ENCODE results near the gene TAF11L4. TPM values are rescaled to one million over a fixed set of nuclear protein-coding genes. Genes with fewer than 3 reads are reported as not detected.
"Not testable (repeated sequence)": the region's sequence is repeated elsewhere in the genome, so short reads cannot be mapped to it uniquely, and the experiment has no call there.

TAF11L4 gene
- total RNA-seq = not detected

DNA sequence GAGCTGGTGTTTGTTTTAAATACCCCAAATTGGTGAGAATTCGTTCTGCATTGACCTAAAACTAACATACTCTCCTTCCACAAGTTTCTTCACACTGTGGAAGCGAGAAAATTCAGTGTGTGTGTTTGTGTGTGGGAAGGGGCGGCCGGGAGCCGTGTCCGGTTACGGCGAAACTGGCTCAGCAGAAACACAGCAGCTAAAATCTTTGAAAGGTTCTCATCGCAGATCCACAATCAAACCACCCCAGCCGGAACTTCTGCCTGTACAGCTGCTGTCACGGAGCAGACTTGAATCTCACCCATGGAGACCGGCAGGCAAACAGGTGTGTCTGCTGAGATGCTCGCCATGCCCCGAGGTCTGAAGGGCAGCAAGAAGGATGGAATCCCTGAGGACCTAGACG lies at the start of gene TAF11L4:
Gene TAF11L4 (plus strand): TSS at position 301 of the 400 bp plus-strand sequence.
- H3K4me1 ChIP-seq; H3K27ac ChIP-seq; DNase-seq; intact Hi-C loops (cut with DNase I); H3K27me3 ChIP-seq; H3K4me3 ChIP-seq (replicated peaks in 1 of 3); H3K9me3 ChIP-seq; H3K36me3 ChIP-seq: not testable (repeated sequence)
- no CpG with 5 or more reads among the region's 15 CpGs for WGBS, 2 donors

DNA sequence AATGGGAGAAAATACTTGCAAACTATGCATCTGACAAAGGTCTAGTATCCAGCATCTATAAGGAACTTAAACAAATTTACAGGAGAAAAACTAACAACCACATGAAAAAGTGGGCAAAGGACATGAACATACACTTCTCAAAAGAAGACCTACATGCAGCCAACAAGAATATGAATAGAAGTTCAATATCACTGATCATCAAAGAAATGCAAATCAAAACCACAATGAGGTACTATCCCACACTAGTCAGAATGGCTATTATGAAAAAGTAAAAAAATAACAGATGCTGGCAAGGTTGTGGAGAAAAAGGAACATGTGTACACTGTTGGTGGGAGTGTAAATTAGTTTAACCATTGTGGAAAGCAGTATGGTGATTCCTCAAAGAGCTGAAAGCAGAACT lies 46.5 kb upstream of the TAF11L4 start:
- H3K4me1 ChIP-seq; H3K9me3 ChIP-seq; H3K36me3 ChIP-seq; DNase-seq; H3K4me3 ChIP-seq (replicated peaks in 1 of 3); H3K27ac ChIP-seq; intact Hi-C loops (cut with DNase I); H3K27me3 ChIP-seq: not testable (repeated sequence)

DNA sequence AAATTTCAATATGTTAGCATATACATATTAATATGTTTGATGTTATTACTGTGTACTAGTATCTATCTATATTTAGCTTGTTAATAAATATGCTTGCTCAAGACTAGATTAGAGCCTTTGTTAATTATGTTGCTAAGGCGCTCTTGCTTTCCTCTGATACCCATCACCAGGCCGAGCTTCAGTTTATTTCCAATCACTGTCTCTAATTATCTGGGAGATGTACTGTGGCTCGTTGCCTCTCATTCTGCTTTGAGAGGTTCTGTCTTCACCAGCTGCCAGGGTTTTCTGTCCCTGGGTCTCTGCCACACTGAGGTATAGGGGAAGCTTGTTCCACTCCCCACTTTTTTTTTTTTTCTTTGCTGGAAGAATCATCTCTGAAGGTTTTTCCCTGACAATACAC lies 44.6 kb upstream of the TAF11L4 start:
- H3K9me3 ChIP-seq = no peaks in the 10 kb centered on the region
- H3K27me3 ChIP-seq = no peaks in the 10 kb centered on the region
- H3K4me1 ChIP-seq = no peaks in the 10 kb centered on the region
- no peak for DNase-seq
- WGBS, 2 donors = 58 to 67% methylated on average over 3 of the region's 3 CpGs
- intact Hi-C loops (cut with DNase I) = no loop called here
- H3K27ac ChIP-seq = no peak overlapping the region
- H3K36me3 ChIP-seq = no peaks in the 10 kb centered on the region
- H3K4me3 ChIP-seq (replicated peaks in 1 of 3) = no peak overlapping the region
- TF ChIP-seq POLR2A (IDR thresholded peaks at IDR 0.05) = no peak
- TF ChIP-seq, protein P1, sequence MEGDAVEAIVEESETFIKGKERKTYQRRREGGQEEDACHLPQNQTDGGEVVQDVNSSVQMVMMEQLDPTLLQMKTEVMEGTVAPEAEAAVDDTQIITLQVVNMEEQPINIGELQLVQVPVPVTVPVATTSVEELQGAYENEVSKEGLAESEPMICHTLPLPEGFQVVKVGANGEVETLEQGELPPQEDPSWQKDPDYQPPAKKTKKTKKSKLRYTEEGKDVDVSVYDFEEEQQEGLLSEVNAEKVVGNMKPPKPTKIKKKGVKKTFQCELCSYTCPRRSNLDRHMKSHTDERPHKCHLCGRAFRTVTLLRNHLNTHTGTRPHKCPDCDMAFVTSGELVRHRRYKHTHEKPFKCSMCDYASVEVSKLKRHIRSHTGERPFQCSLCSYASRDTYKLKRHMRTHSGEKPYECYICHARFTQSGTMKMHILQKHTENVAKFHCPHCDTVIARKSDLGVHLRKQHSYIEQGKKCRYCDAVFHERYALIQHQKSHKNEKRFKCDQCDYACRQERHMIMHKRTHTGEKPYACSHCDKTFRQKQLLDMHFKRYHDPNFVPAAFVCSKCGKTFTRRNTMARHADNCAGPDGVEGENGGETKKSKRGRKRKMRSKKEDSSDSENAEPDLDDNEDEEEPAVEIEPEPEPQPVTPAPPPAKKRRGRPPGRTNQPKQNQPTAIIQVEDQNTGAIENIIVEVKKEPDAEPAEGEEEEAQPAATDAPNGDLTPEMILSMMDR (IDR thresholded peaks at IDR 0.05) = no peak

DNA sequence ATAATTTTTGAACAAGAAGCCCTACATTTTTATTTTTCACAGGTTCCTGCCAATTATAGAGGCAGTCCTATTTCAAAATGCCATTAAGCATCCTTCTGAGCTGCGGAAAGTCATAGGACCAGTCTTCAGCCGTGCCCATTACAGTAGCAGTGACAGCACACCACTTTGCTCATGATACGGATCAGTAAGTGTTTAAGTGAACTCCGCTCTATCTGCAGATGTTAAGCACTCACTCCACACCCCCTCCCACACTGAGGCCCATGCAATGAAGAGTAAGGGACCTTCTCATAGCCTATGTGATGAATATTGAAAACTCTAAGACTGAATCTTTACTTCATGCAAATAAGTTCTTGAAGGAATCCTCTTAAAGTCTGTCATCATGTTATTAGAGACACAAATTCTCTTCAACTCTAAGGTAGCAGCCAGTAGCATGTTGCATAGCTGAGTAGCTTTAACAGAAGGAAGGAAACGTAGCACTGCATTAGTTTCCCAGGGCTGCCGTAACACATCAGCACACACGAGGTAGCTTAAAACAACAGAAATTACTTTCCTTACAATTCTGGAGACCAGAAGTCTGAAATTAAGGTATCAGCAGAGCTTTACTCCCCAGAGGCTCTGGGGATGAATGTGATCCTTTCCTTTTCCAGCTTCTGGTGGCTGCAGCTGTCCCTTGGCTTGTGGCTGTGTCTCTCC lies 43.9 kb upstream of the TAF11L4 start:
- intact Hi-C loops (cut with DNase I) = no loop called here
- no peaks in the 10 kb centered on the region for H3K9me3 ChIP-seq
- H3K27ac ChIP-seq = no peak overlapping the region
- no peaks in the 10 kb centered on the region for H3K27me3 ChIP-seq
- H3K4me3 ChIP-seq (replicated peaks in 1 of 3) = no peak overlapping the region
- no peaks in the 10 kb centered on the region for H3K36me3 ChIP-seq
- WGBS, 2 donors = 28 to 34% methylated on average over 7 of the region's 7 CpGs
- H3K4me1 ChIP-seq = no peaks in the 10 kb centered on the region
- no peak for DNase-seq
- no peak for TF ChIP-seq POLR2A (IDR thresholded peaks at IDR 0.05)
- TF ChIP-seq, protein P1 (IDR thresholded peaks at IDR 0.05) = no peak

DNA sequence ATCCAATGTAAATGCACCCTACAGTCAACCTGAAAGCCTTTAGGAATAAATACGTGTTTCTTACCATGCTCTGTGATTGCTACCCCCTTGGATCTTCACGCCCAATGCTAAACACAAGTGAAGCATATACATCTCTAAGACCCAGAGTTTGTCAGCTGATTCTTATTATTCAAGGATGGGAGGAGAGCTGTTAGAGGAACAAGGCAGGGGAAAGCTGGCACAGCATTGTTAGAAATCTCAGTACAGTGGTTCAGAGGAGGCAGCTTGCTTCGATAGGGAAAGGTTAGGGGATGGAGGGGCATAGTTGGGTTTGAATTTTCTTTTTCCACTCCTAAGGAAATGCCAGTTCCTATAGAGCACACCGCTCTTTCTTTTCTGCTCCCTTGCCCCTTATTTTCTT lies 40.2 kb upstream of the TAF11L4 start:
- intact Hi-C loops (cut with DNase I) = no loop called here
- no peaks in the 10 kb centered on the region for H3K9me3 ChIP-seq
- no peak overlapping the region for H3K4me3 ChIP-seq (replicated peaks in 1 of 3)
- H3K4me1 ChIP-seq = no peaks in the 10 kb centered on the region
- TF ChIP-seq, protein P1 (IDR thresholded peaks at IDR 0.05) = no peak
- TF ChIP-seq POLR2A (IDR thresholded peaks at IDR 0.05) = no peak
- no peak overlapping the region for H3K27ac ChIP-seq
- no peaks in the 10 kb centered on the region for H3K36me3 ChIP-seq
- no peaks in the 10 kb centered on the region for H3K27me3 ChIP-seq
- DNase-seq = no peak
- WGBS, 2 donors = 79 to 81% methylated on average over 4 of the region's 4 CpGs

DNA sequence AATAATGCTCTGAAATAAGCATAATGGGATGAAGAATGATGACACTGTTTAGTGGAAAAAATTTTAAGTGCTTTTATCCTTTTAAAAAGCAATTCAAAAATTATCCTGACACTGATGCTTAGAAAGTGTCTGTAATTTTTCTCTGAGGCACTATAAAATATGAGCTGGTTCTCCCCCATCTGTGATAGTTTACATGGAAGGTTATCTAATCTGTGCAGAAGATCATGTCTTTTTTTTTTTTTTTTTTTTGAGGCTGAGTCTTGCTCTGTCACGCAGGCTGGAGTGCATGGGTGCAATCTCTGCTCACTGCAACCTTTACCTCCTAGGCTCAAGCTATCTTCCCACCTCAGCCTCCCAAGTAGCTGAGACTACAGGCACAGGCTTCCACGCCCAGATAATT lies 38.8 kb upstream of the TAF11L4 start:
- H3K27ac ChIP-seq = no peak overlapping the region
- no peak for TF ChIP-seq POLR2A (IDR thresholded peaks at IDR 0.05)
- WGBS, 2 donors = 79 to 89% methylated on average over 2 of the region's 2 CpGs
- no peaks in the 10 kb centered on the region for H3K27me3 ChIP-seq
- H3K4me1 ChIP-seq = no peaks in the 10 kb centered on the region
- DNase-seq = no peak
- intact Hi-C loops (cut with DNase I) = no loop called here
- H3K36me3 ChIP-seq = no peaks in the 10 kb centered on the region
- no peaks in the 10 kb centered on the region for H3K9me3 ChIP-seq
- H3K4me3 ChIP-seq (replicated peaks in 1 of 3) = no peak overlapping the region

DNA sequence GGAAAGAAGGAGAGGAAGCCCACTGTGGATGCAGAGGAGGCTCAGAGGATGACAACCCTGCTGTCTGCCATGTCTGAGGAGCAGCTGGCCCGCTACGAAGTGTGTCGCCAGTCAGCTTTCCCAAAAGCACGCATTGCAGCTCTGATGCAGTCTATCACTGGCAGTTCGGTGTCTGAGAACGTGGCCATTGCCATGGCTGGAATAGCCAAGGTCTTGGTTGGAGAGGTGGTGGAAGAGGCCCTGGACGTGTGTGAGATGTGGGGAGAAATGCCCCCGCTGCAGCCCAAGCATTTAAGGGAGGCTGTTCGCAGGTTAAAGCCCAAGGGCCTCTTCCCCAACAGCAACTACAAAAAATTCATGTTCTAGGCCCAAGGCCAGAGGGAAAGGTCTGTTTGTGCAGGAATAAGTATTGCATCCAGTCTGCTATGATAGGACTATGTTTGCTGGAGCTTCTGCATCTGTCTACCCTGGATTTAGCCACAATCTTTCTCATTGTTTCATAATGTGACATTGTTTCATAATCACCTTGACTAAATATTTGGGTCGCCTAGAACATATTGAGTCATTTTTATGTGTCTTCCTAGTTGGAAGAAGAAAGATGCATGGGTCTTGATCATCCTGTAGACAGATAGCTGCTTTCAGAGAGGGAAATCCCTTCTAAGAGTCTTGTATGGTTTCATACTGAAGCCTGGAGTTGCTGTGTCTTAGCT lies 35.0 kb upstream of the TAF11L4 start:
- H3K27ac ChIP-seq; DNase-seq; intact Hi-C loops (cut with DNase I); H3K27me3 ChIP-seq; H3K4me1 ChIP-seq; H3K9me3 ChIP-seq; H3K4me3 ChIP-seq (replicated peaks in 1 of 3); H3K36me3 ChIP-seq: not testable (repeated sequence)
- 93 to 94% methylated on average over 10 of the region's 10 CpGs for WGBS, 2 donors

Data from thyroid gland (tissue), 4 donors.